Measurements from ENCODE around the gene SEC14L1.

SEC14L1 gene

GRCh38 chr17:77163511-77164280 lies 22.9 kb downstream of the SEC14L1 start:
- no peak for DNase-seq

- no peak for DNase-seq
These were observed 23.8 kb downstream of the SEC14L1 start for GRCh38 chr17:77164483-77165091.

DNA sequence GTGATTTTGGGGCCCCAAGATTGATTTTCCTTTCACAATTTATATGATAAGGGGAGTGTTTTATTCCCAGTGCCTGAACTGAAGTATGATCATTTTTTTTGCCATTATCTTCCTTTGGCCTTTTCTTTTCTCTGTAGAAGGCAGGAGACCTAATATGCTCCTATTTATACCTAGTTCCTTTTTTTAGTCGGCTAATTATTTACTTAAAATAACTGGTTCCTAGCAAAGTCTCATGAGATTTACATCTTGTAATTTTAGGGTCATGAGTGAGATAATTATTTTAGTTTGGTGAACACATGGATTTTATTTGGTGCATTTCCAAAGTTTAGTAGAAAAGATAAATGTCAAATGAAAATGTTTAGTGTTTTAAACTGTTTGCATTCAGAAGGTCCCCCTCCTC lies 24.8 kb downstream of the SEC14L1 start:
- DNase-seq, result no peak

GRCh38 chr17:77167472-77168306 lies 26.9 kb downstream of the SEC14L1 start:
- no peak for DNase-seq

DNA sequence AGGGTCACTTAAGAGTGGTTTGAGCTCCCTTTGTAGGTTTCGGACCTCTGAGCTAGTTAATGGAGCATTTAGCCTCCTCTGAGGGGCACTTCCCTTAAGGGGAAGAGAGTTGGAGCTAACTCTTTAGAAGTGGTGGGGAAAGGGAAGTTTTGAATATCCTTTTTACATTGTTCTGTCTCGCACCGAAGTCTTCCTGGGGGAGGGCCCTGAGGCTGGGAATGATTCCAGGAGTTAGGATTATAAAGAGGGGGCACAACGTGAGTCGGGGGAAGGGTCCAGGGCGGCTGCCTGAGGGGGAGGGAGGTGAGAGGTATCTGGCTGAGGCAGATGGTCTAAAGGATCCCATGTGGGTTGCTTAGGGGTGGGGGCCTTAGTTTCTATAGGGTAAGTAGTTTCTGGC lies 32.3 kb downstream of the SEC14L1 start:
- no peak for DNase-seq

GRCh38 chr17:77174928-77175661 lies 34.3 kb downstream of the SEC14L1 start:
- no peak for DNase-seq

DNA sequence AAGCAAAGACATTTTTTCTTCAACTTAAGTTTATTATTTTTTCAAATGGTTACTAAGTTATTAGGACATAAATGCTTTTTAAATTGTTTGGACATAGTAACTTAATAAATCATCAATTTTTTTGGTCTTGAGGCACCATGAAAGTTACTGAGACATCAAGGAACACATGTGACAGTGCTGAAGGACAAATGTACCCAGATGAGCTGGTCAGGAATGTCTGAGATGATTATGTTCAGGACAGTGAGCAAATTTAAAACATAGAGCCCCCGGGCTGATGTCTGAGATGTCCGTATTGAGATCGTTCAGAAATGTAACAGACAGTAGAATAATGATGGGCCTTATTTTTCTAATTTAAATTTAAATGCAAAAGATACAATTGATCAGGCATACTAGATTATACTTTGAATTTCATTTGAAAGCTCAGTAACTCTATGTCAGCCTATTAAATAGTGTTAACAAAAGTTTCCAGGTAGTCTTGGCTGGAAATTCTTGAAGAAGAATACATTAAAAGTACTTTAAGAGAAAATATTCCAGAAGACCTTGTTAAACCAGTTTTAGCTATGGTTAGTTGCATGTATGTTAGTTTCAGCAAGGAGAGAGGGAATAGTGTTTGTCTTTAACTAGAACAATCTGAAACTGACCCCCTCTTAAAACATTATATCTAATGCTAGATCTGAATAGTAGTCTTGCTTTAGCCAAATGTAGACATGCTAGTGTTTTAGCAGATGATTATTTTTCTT lies 36.4 kb downstream of the SEC14L1 start:
- no peak for DNase-seq

DNA sequence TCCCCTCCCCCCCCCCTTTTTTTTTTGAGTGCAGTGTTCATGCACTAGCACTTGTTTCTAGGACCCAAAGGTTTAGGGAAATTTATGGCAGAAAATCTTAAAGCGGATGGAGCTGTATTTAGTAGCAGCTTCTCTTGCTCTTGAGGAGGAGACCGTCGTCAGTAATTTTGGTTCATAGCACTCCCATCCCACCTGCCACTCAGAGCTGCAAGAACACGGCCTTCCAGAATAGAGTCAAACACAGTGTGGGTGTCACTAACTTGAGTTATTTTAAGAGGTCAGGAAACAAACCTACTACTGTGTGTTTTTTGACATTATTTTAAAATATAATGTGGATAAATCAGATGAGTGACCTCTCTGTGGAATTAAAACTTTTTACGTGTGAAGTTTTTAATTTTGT lies 37.3 kb downstream of the SEC14L1 start:
- no peak for DNase-seq

GRCh38 chr17:77178563-77178962 lies 37.8 kb downstream of the SEC14L1 start:
- DNase-seq, result no peak

DNA sequence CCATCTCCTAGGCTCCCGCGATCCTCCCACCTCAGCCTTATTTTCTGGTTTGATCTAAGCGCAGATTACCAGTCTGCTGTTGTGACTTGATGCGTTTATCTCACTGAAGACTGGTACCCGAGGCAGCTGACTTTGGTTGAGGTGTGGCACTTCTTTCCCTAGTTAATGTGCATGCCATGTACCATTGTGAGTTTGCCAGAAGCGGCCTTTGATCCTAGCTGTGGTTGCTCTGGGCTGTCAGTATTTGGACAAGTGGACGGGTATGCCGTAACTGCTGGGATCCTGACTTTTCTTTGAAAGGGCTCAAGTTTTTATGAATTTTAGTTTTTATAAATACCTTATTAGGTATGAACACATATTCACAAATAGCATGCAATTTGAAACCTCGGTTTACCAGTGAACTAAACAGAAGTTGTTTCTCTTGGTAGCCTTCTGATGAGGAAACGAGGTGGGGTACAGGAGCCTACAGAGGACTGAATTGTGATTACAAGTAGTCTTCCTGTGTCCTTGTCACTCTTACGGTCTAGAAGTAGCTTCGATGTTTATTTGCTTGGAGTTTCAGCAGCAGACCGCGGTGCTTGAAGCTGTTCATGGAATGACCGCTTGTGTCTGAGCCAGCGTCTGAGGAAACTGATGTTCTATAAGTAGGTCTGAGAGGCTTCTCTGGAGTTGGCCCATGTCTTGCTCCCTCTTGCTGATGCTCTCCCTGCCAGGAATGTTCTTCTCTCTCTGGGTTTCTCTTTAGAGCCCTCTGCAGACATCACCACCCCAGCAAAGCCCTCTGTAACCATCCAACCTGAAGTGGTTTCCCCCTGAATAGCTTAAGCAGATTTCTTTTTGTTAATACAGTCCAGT lies 40.0 kb downstream of the SEC14L1 start:
- no peak for DNase-seq

- no peak for DNase-seq
These were observed 41.7 kb downstream of the SEC14L1 start for GRCh38 chr17:77182205-77183172.

DNA sequence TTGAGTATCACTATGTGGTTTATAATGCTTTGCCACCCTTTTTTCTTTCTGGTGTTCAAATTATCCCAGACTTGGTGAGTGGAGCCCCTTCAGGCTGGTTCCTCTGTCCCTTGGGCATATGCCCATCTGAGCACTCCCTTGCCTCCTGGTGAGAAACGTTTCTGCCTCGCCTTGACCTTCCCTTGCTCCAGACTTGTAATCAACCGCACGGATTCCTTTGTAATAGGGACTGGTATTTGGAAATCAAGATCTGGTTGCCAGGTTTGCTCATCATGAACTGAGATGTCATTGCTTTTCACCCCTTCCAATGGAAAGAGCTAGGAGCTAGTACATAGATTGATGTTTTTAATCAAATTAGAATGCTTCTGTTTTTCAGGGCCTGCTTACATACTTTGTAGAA lies 43.7 kb downstream of the SEC14L1 start:
- DNase-seq, result peak; percentile 76

- no peak for DNase-seq
These were observed 44.4 kb downstream of the SEC14L1 start for GRCh38 chr17:77185137-77185536.

GRCh38 chr17:77186141-77186604 lies 45.4 kb downstream of the SEC14L1 start:
- DNase-seq, result no peak

DNA sequence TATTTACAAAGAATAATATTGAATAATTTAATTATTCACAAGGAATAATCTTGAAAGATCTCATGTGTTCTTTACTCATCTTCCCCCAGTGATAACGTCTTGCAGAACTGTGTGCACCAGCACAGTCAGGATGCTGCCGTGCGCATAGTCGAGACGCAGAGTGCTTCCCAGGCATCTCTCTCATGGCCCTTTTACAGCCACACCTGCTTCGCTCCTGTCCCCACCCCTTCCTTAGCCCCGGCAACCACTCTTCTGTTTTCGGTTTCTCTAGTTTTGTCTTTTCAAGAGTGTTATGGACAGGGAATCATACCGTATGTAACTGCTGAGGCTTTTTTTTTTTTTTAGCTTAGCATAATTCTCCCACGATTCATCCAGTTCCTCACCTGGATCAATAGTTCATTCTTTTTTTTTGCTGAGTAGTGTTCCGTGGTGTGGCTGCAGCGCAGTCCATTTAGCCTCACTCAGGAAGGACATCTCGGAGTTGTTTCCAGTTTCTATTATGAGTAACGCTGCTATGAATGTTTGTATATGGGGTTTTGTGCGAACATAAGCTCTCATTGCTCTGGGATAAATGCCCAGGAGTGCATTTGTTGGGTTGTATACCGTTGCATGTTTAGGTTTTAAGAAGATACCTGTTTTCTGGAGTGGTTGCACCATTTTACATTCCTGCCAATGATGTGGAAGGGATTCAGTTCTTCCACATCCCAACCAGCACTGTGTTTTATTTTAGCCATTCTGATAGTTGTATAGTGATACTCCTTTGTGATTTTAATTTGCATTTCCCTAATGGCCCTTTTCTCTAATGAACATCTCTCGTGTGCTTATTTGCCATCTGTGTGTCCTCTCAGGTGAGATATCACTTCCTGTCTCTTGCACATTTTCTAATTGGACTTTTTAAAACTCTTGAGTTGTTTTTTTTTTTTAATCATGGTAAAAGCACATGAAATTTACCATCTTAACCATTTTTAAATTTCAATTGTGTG lies 47.6 kb downstream of the SEC14L1 start:
- DNase-seq, result no peak

- no peak for DNase-seq
These were observed 48.4 kb downstream of the SEC14L1 start for GRCh38 chr17:77189148-77189547.

DNA sequence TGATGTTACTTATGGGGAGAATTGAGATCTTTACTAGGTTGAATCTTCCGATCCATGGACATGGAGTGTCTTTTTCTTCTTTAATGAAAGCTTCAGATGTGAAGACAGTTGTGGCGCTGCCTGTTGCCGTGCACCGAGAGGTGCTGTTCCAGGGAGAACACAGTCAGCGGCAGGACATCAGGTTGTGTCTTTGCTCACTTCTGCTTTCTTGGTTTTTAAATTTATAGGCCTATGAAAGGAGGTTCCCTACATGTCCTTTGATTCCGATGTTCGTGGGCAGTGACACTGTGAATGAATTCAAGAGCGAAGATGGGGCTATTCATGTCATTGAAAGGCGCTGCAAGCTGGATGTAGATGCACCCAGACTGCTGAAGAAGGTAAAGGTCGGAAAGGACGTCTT lies 49.8 kb downstream of the SEC14L1 start:
- no peak for DNase-seq

DNA sequence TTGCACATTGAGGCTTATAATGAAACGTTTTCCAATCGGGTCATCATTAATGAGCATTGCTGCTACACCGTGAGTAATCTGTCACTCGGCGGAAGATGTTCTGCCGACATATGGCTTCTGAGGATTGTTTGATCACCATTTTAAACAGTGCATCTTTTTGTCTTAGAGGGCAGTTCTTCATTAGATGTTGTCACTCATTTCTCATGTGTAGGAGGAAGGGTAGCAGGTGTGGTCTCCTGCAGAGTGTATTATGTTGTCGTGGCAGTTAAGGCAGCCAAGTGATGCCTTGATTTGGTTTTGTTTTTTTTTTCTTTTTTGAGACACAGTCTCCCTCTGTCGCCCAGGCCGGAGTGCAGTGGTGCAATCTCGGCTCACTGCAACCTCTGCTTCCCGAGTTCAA lies 50.5 kb downstream of the SEC14L1 start:
- no peak for DNase-seq
